NCI-H2171 (cell line): ENCODE results near the gene RAB11B.
"Not testable (repeated sequence)": the region's sequence is repeated elsewhere in the genome, so short reads cannot be mapped to it uniquely, and the experiment has no call there.

Experiments used
- DNase-seq: peaks from one replicate; lab custom pipeline; 2025; lab: John Stamatoyannopoulos, UW

The RAB11B gene

GRCh38 chr19:8389891-8390616, at the start of gene RAB11B:
RAB11B (plus strand) TSS chr19:8390360; CDS start chr19:8390417, 57 bp downstream.
- peak; percentile 99 for DNase-seq

DNA sequence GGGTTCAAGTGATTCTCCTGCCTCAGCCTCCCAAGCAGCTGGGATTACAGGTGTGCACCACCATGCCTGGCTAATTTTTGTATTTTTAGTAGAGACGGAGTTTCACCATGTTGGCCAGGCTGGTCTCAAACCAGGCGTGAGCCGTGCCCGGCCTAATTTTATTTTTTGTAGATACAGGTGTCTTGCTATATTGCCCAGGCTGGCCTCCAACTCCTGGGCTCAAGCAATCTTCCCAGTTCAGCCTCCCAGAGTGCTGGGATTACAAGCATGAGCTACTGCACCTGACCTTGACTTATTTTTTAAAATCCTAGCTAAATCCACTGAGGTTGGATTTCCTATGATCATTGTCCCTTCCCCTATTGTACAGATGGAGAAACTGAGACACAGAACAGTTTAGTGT, 48.7 kb upstream of the RAB11B start:
- DNase-seq: not testable (repeated sequence)

DNA sequence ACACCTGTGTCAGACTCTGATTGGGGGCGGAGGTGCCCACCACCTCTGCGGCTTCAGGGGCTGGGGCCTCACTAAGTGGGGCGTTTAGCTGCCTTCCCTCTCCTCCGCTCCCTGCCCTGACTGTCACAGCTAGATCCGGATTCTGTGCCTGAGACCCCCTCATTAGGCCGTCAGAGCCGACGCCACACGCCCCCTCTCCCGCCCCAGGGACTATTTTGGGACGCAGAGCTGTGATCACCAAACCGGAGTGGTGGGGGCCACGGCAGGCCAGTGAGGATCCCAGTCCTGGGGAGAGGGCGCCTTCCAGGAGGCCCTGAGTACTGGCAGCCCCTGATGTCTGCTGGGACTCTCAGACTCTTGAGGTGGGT, 47.9 kb upstream of the RAB11B start:
- DNase-seq: no peak

- DNase-seq: peak; percentile 86
Observed at GRCh38 chr19:8342684-8343482, 47.3 kb upstream of the RAB11B start, which contains the start of gene KANK3. KANK3 (minus strand) TSS chr19:8343262; CDS start chr19:8337828, 5,434 bp downstream.

- DNase-seq: no peak
Observed at GRCh38 chr19:8343483-8343844, 46.7 kb upstream of the RAB11B start.

GRCh38 chr19:8349629-8350372, 40.4 kb upstream of the RAB11B start:
- not testable (repeated sequence) for DNase-seq

GRCh38 chr19:8352134-8352827, 37.9 kb upstream of the RAB11B start:
- peak; percentile 16 for DNase-seq

DNA sequence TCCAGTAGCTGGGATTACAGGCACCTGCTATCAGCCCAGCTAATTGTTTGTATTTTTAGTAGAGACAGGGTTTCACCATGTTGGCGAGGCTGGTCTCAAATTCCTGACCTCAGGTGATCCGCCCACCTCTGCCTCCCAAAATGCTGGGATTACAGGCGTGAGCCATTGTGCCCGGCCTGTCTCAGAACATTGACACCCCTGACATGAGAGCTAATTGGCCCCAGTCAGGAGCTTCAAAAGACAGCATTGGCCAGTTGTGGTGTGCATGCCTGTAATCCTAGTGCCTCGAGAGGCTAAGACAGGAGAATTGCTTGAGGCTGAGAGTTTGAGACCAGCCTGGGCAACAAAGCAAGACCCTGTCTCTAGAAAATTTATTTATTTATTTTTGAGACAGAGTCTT, 37.3 kb upstream of the RAB11B start:
- not testable (repeated sequence) for DNase-seq

DNA sequence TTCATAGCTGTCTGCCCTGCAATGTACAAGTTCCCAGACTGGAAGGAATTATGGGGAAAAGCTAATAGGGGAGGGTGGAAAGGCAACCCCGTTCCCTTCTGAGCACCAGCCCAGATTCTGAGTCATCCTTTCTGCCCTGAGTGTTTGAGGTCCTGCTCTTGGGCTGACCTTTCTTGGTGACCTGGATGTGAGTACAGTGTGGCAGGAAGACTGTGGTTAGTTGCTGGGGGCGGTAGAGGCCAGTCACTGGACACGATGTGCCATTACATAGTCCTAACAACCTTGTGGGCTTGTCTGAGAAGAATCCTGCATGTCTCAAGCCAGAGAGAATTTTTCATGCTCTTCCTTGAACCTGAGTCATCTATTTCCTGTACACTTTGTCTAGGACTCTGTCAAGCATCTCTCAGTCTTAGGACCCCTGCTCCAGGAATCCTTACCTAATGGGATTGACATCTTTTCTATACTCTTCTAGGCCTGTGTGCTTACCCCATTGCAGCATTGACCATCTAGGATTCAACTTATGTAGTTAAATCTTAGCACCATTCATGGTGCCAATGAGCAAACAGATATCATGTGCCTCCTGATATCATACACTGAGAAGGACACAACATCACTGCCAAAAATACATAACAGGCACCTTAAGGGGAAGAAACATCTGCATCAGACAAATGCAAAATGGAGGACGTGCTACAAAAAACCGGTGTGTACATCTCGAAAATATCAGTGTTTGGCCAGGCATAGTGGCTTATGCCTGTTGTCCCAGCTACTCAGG, 34.3 kb upstream of the RAB11B start:
- DNase-seq: no peak

DNA sequence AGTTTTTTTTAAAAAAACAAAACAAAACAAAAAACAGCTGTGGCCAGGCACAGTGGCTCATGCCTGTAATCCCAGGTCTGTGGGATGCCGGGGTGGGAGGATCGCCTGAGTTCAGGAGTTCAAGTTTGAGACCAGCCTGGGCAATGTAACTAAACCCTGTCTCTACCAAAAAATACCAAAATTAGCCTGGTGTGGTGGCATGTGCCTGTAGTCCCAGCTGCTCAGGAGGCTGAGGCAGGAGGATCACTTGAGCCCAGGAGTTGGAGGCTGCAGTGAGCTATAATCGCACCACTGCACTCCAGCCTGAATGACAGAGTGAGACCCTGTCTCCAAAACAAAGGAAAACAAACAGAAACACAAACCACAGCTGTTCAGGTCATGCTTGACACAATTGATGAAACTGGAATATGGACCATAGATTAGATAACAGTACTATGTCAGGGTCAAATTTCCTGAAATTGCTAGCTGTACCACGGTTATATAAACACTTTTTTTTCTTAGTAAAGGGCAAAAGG, 33.1 kb upstream of the RAB11B start:
- DNase-seq: no peak

GRCh38 chr19:8358948-8359347, 31.2 kb upstream of the RAB11B start:
- DNase-seq: no peak

DNA sequence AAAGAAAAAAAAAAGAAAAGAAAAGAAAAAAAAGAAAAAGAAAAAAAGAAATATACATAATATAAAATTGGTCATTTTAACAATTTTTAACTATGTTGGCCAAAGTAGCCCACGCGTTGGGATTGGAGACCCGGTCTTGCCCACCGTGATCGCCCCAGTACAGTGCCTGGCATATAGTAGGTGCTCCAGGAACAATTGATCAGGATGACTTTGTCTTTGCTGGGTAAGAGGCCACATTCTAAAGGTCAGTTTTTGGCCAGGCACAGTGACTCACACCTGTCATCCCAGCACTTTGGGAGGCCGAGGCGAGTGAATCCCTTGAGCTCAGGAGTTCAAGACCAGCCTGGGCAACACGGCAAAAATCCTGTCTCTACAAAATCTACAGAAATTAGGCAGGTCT, 30.0 kb upstream of the RAB11B start:
- DNase-seq: no peak

- DNase-seq: no peak
Observed at GRCh38 chr19:8361921-8362793, 28.0 kb upstream of the RAB11B start.

GRCh38 chr19:8363803-8364771, 26.1 kb upstream of the RAB11B start, which contains the start of gene ANGPTL4:
ANGPTL4 (plus strand) TSS chr19:8364155; CDS start chr19:8364322, 167 bp downstream.
- DNase-seq: no peak

- DNase-seq: no peak
Observed at GRCh38 chr19:8366121-8366581, 24.0 kb upstream of the RAB11B start.

DNA sequence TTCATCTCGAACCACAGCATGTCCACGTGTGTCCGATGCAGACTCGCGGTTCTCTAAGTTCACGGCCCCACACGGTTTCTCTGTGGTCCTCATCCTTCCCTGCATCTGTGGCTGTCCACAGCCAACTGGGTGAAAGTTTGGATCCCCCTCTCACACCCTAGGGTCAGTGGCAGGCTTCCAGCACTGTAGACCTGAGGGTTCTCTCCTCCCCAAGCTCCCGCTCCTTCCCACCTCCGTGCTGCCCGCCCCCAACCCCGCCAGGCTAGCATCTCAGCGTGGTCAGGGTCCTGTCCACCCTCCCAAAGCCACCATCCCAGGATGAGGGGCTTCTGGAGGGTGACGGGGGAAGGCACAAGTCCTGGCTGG, 23.2 kb upstream of the RAB11B start:
- DNase-seq: no peak

- DNase-seq: peak; percentile 68
Observed at GRCh38 chr19:8367327-8368001, 22.7 kb upstream of the RAB11B start.
